Motor neuron (in vitro differentiated cells): ENCODE data around the gene GSTM1. TPM values are rescaled to one million over a fixed set of nuclear protein-coding genes. Genes with fewer than 3 reads are reported as not detected.
A peak's percentile ranks its signal among the peaks of the same experiment; 100 is the strongest.

Source experiments
- ATAC-seq, 8 experiments: fragments of 200-7000 bp; cut with Tn5 transposase; replicated peaks in 6 of 8; 2 replicates each; pipeline ENCODE4 v1.8.0; 2021; ENCODE audit warnings: mild to moderate bottlenecking in 8 of 8, moderate library complexity in 8 of 8
- H3K27ac ChIP-seq, 2 donors: fragments of 250-450 bp; sonication (Bioruptor Pico); 2 replicates each; pipeline ENCODE4 v1.9.0; 2021; ENCODE audit warnings: antibody characterized with exemption in 2 of 2, mild to moderate bottlenecking in 2 of 2, moderate library complexity in 1 of 2
- H3K4me1 ChIP-seq, 2 donors: fragments of 250-450 bp; sonication (Bioruptor Pico); replicated peaks in 1 of 2; 2 replicates each; pipeline ENCODE4 v1.6.1; 2021; ENCODE audit warnings: antibody characterized with exemption in 2 of 2, mild to moderate bottlenecking in 2 of 2, moderate library complexity in 1 of 2
- H3K4me3 ChIP-seq, 5 donors: fragments of 250-450 bp; sonication (Bioruptor Pico); 2 replicates each; pipeline ENCODE4 v1.9.0; 2021; ENCODE audit warnings: antibody characterized with exemption in 5 of 5, mild to moderate bottlenecking in 5 of 5, moderate library complexity in 4 of 5
- WGBS, 10 experiments: fragments of 450-650 bp; shearing (Covaris generic); methylation state at CpG; one replicate each; pipeline ENCODE4 v1.0.0; 2022; 5-methylcytosine and 5-hydroxymethylcytosine counted together
- in situ Hi-C, 9 experiments: fragments of 400-800 bp; cut with MboI; loops; one replicate each; pipeline ENCODE4 v1.15.0; 2021; ENCODE audit warnings: low sequenced_read_pairs in 9 of 9, low pct_unique_long_range_greater_than_20kb in 2 of 9; ENCODE audit not compliant: unreplicated experiment in 9 of 9
- total RNA-seq, 8 experiments: library from RNA; unstranded; fragments of 300-600 nt; gene quantifications; 2 replicates each; pipeline versions ENCODE4 v1.2.3 to v1.2.4, GENCODE V29; 2022

Gene GSTM1
- 1 to 10 TPM in 3 of 8 experiments, not detected in 5; 2.6 to 5.2 (median 3.7) TPM for total RNA-seq

- Histone ChIP-seq H3K27ac (no peak within 1 kb of the TSS), H3K4me3 (peak within 1 kb of the TSS in 3 of 5 donors; percentile 4 to 26 (median 22)), H3K4me1 (peaks cover 0 to 2% of the 10 kb centered on the region in 2 donors)
- ATAC-seq = peak in 4 of 8 experiments; percentile 95 to 99 (median 98)
- 53 to 61% methylated on average over 3 to 7 of the region's 46 CpGs; no CpG with 5 or more reads in 8 of the 10 experiments for WGBS, 10 experiments
- in situ Hi-C loops = no loop called here
These were observed at the start of gene GSTM1 for GRCh38 chr1:109687641-109688499. Gene GSTM1, plus strand, starts transcription at chr1:109687817. Its CDS starts 57 bp downstream, at chr1:109687874.

GRCh38 chr1:109639063-109639840 is 48.4 kb upstream of the GSTM1 start:
- 14 to 90% (median 80%) methylated on average over 1 to 8 of the region's 9 CpGs; no CpG with 5 or more reads in 1 of the 10 experiments for WGBS, 10 experiments
- H3K4me1 ChIP-seq = peaks cover 4 to 11% of the 10 kb centered on the region in 2 donors
- no peak overlapping the region for H3K27ac ChIP-seq
- no peak for ATAC-seq
- no peak overlapping the region for H3K4me3 ChIP-seq
- in situ Hi-C loops = loop anchor here in 3 of 9 experiments (25.0 kb wide), 3 partner anchors 98 to 348 kb away; partner anchors contain the start of genes AHCYL1 (in 2 of the 3), EPS8L3 (in 1 of the 3) and GSTM3 (in 1 of the 3)

- in situ Hi-C loops = loop anchor here in 6 of 9 experiments (10.0 to 25.0 kb wide), 5 partner anchors 97 to 347 kb away; partner anchors contain the start of genes AHCYL1 (in 3 of the 6), EPS8L3 (in 1 of the 6) and GSTM3 (in 1 of the 6)
- ATAC-seq = peak in 5 of 8 experiments; percentile 2 to 9 (median 4)
- Histone ChIP-seq H3K4me1 (peaks cover 4 to 11% of the 10 kb centered on the region in 2 donors), H3K4me3 (no peak overlapping the region), H3K27ac (no peak overlapping the region)
- 30 to 73% (median 53%) methylated on average over 1 to 3 of the region's 6 CpGs; no CpG with 5 or more reads in 5 of the 10 experiments for WGBS, 10 experiments
These were observed 47.8 kb upstream of the GSTM1 start for GRCh38 chr1:109639841-109640184.

- no peak overlapping the region for H3K27ac ChIP-seq
- no peak overlapping the region for H3K4me3 ChIP-seq
- whole genome bisulfite sequencing, 10 experiments = 0 to 57% (median 43%) methylated on average over 1 to 5 of the region's 5 CpGs; no CpG with 5 or more reads in 3 of the 10 experiments
- in situ Hi-C loops = loop anchor here in 6 of 9 experiments (10.0 to 25.0 kb wide), 5 partner anchors 97 to 347 kb away; partner anchors contain the start of genes AHCYL1 (in 3 of the 6), EPS8L3 (in 1 of the 6) and GSTM3 (in 1 of the 6)
- H3K4me1 ChIP-seq = peaks cover 4 to 11% of the 10 kb centered on the region in 2 donors
- peak; percentile 7 to 67 (median 58) for ATAC-seq
These were observed 47.2 kb upstream of the GSTM1 start for GRCh38 chr1:109640285-109640865.

- Histone ChIP-seq H3K4me1 (peaks cover 0 to 5% of the 10 kb centered on the region in 2 donors), H3K27ac (no peak overlapping the region), H3K4me3 (no peak overlapping the region)
- 44 to 100% (median 80%) methylated on average over 1 of the region's 2 CpGs; no CpG with 5 or more reads in 6 of the 10 experiments for WGBS, 10 experiments
- ATAC-seq = no peak
- in situ Hi-C loops = loop anchor here in 6 of 9 experiments (10.0 to 25.0 kb wide), 5 partner anchors 96 to 346 kb away; partner anchors contain the start of genes AHCYL1 (in 3 of the 6), EPS8L3 (in 1 of the 6) and GSTM3 (in 1 of the 6)
These were observed 46.4 kb upstream of the GSTM1 start for GRCh38 chr1:109641078-109641740.

GRCh38 chr1:109641861-109642260 is 45.8 kb upstream of the GSTM1 start:
- no peak overlapping the region for H3K27ac ChIP-seq
- no peak for ATAC-seq
- 20 to 86% (median 60%) methylated on average over 1 to 2 of the region's 2 CpGs; no CpG with 5 or more reads in 4 of the 10 experiments for WGBS, 10 experiments
- H3K4me1 ChIP-seq = peaks cover 0 to 3% of the 10 kb centered on the region in 2 donors
- no peak overlapping the region for H3K4me3 ChIP-seq
- in situ Hi-C loops = loop anchor here in 6 of 9 experiments (10.0 to 25.0 kb wide), 5 partner anchors 95 to 345 kb away; partner anchors contain the start of genes AHCYL1 (in 3 of the 6), EPS8L3 (in 1 of the 6) and GSTM3 (in 1 of the 6)

- H3K27ac ChIP-seq = no peak overlapping the region
- peaks cover 0 to 3% of the 10 kb centered on the region in 2 donors for H3K4me1 ChIP-seq
- H3K4me3 ChIP-seq = no peak overlapping the region
- no peak for ATAC-seq
- WGBS, 10 experiments = 38 to 83% (median 60%) methylated on average over 1 to 3 of the region's 3 CpGs; no CpG with 5 or more reads in 1 of the 10 experiments
- in situ Hi-C loops = loop anchor here in 6 of 9 experiments (10.0 to 25.0 kb wide), 5 partner anchors 95 to 345 kb away; partner anchors contain the start of genes AHCYL1 (in 3 of the 6), EPS8L3 (in 1 of the 6) and GSTM3 (in 1 of the 6)
These were observed 45.0 kb upstream of the GSTM1 start for GRCh38 chr1:109642626-109643025.

GRCh38 chr1:109643385-109644230 is 44.0 kb upstream of the GSTM1 start:
- WGBS, 10 experiments = 20 to 100% (median 53%) methylated on average over 1 to 22 of the region's 32 CpGs; no CpG with 5 or more reads in 4 of the 10 experiments
- H3K27ac ChIP-seq = no peak overlapping the region
- peak; percentile 85 to 94 (median 90) for ATAC-seq
- H3K4me3 ChIP-seq = no peak overlapping the region
- in situ Hi-C loops = loop anchor here in 6 of 9 experiments (10.0 to 25.0 kb wide), 5 partner anchors 94 to 344 kb away; partner anchors contain the start of genes AHCYL1 (in 3 of the 6), EPS8L3 (in 1 of the 6) and GSTM3 (in 1 of the 6)
- H3K4me1 ChIP-seq = peaks cover 0 to 3% of the 10 kb centered on the region in 2 donors

GRCh38 chr1:109644670-109645069 is 42.9 kb upstream of the GSTM1 start:
- in situ Hi-C loops = loop anchor here in 6 of 9 experiments (10.0 to 25.0 kb wide), 5 partner anchors 93 to 343 kb away; partner anchors contain the start of genes AHCYL1 (in 3 of the 6), EPS8L3 (in 1 of the 6) and GSTM3 (in 1 of the 6)
- no peak overlapping the region for H3K27ac ChIP-seq

GRCh38 chr1:109649491-109649914 is 38.1 kb upstream of the GSTM1 start:
- peaks cover 5 to 21% of the 10 kb centered on the region in 2 donors for H3K4me1 ChIP-seq
- in situ Hi-C loops = loop anchor here in 6 of 9 experiments (10.0 to 25.0 kb wide), 5 partner anchors 88 to 338 kb away; partner anchors contain the start of genes AHCYL1 (in 3 of the 6), EPS8L3 (in 1 of the 6) and GSTM3 (in 1 of the 6)
- no peak overlapping the region for H3K27ac ChIP-seq
- 0 to 97% (median 50%) methylated on average over 1 to 4 of the region's 4 CpGs; no CpG with 5 or more reads in 1 of the 10 experiments for WGBS, 10 experiments
- peak in 3 of 8 experiments; percentile 85 to 93 (median 86) for ATAC-seq
- H3K4me3 ChIP-seq = no peak overlapping the region

More at GRCh38 chr1:109644670-109645069, 42.9 kb upstream of the GSTM1 start:
- no peak for ATAC-seq
- WGBS, 10 experiments = 70 to 95% (median 73%) methylated on average over 2 to 6 of the region's 10 CpGs; no CpG with 5 or more reads in 7 of the 10 experiments
- Histone ChIP-seq H3K4me1 (peaks cover 0 to 3% of the 10 kb centered on the region in 2 donors), H3K4me3 (no peak overlapping the region)
